ENCODE measurements around the gene SARS1. TPM values are rescaled to one million over a fixed set of nuclear protein-coding genes. Genes with fewer than 3 reads are reported as not detected.

Gene SARS1
- total and polyA plus RNA-seq, 5 donors: 84.5 to 146 (median 134) TPM

- Histone ChIP-seq H3K9me3 (ENCODE audit: control insufficient read depth, low read length) (no peaks in the 10 kb centered on the region), H3K27me3 (ENCODE audit: control insufficient read depth, insufficient read depth) (no peaks in the 10 kb centered on the region), H3K4me1 (ENCODE audit: control insufficient read depth, insufficient read depth, low read length) (peaks cover 5% of the 10 kb centered on the region), H3K27ac (ENCODE audit: low read length) (no peak overlapping the region), H3K4me3 (ENCODE audit: low read length) (no peak overlapping the region)
- ATAC-seq: no peak
- DNase-seq: no peak
- WGBS: 64% methylated on average over 5 of the region's 5 CpGs
- intact Hi-C loops (cut with DNase I): no loop called here
Observed at GRCh38 chr1:109243221-109243620, 29.5 kb downstream of the SARS1 start.

DNA sequence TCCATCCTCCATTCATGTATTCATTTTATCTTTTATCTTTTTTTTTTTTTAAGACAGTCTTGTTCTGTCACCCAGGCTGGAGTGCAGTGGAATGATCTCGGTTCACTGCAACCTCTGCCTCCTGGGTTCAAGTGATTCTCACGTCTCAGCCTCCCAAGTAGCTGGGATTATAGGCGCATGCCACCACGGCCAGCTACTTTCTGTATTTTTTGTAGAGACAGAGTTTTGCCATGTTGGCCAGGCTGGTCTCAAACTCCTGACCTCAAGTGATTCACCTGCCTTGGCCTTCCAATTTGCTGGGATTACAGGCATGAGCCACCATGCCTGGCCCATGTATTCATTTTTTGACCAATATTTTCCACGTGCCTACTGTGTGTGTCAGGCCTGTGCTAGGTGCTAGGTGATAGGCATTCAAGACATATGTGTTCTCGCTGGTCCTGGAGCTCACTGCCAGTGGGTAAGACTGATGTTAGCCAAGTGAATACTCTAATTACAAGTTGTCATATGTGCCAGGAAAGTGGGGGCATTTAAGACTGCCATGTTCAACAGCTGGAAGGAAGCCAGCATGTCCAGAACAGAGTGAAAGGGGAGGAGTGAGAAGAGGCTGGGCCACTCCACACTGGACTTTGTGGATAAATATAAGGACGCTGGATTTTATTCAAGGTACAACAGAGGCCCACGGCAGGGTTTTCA lies 30.3 kb downstream of the SARS1 start:
- Histone ChIP-seq H3K4me3 (ENCODE audit: low read length) (no peak overlapping the region), H3K9me3 (ENCODE audit: control insufficient read depth, low read length) (no peaks in the 10 kb centered on the region), H3K27ac (ENCODE audit: low read length) (no peak overlapping the region), H3K27me3 (ENCODE audit: control insufficient read depth, insufficient read depth) (no peaks in the 10 kb centered on the region), H3K4me1 (ENCODE audit: control insufficient read depth, insufficient read depth, low read length) (peaks cover 5% of the 10 kb centered on the region)
- intact Hi-C loops (cut with DNase I): no loop called here
- DNase-seq (no peak), ATAC-seq (no peak)
- WGBS: 76% methylated on average over 8 of the region's 8 CpGs

DNA sequence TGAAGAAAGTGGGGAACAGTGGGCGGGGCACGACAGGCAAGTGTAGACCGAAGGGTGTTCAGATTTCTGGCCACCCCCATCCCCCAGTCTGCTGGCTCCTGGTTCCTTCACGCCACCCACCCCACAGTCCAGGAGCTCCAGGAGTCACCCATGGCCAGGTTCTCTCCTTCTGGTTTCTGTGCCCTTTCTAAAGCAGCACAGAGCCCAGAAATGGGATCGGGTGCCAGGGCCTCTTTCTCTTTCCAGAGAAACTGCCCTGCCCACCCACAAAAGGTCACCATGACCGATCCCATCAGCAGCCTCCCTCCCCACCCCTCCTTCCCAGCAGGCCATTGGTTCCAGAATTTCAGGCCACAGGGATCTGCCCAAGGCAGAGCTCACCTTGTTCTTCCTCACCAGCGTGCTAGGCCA lies 32.4 kb downstream of the SARS1 start:
- no peak for ATAC-seq
- H3K4me3 ChIP-seq (ENCODE audit: low read length): no peak overlapping the region
- H3K9me3 ChIP-seq (ENCODE audit: control insufficient read depth, low read length): no peaks in the 10 kb centered on the region
- H3K27ac ChIP-seq (ENCODE audit: low read length): no peak overlapping the region
- DNase-seq: no peak
- WGBS: 83% methylated on average over 7 of the region's 7 CpGs
- peaks cover 5% of the 10 kb centered on the region for H3K4me1 ChIP-seq (ENCODE audit: control insufficient read depth, insufficient read depth, low read length)
- H3K27me3 ChIP-seq (ENCODE audit: control insufficient read depth, insufficient read depth): no peaks in the 10 kb centered on the region
- intact Hi-C loops (cut with DNase I): no loop called here

GRCh38 chr1:109247401-109248365 lies 34.0 kb downstream of the SARS1 start:
- Histone ChIP-seq H3K27me3 (ENCODE audit: control insufficient read depth, insufficient read depth) (no peaks in the 10 kb centered on the region), H3K27ac (ENCODE audit: low read length) (no peak overlapping the region), H3K4me1 (ENCODE audit: control insufficient read depth, insufficient read depth, low read length) (no peaks in the 10 kb centered on the region), H3K9me3 (ENCODE audit: control insufficient read depth, low read length) (no peaks in the 10 kb centered on the region), H3K4me3 (ENCODE audit: low read length) (no peak overlapping the region)
- intact Hi-C loops (cut with DNase I): no loop called here
- DNase-seq (no peak), ATAC-seq (no peak)
- WGBS: 87% methylated on average over 8 of the region's 8 CpGs

DNA sequence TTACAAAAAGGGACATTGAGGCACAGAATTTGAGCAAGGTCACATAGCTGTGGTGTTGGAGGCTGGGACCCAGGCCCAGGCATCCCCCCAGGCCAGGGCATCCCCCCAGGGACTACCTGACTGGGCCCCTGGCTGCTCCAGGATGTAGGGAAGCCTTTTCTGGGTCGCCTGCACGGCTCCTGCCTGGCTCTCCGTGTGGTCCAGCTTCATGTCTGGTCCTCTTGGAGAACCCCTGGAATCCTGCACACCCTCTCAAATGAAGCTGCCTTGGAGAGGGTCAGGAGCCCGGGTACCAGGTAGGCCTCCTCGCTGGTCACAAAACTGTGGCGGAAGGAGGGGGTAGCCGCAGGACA lies 34.7 kb downstream of the SARS1 start:
- DNase-seq (no peak), ATAC-seq (no peak)
- no peak overlapping the region for H3K27ac ChIP-seq (ENCODE audit: low read length)
- H3K4me1 ChIP-seq (ENCODE audit: control insufficient read depth, insufficient read depth, low read length): no peaks in the 10 kb centered on the region
- intact Hi-C loops (cut with DNase I): no loop called here
- no peaks in the 10 kb centered on the region for H3K27me3 ChIP-seq (ENCODE audit: control insufficient read depth, insufficient read depth)
- 96% methylated on average over 7 of the region's 7 CpGs for WGBS
- no peaks in the 10 kb centered on the region for H3K9me3 ChIP-seq (ENCODE audit: control insufficient read depth, low read length)
- no peak overlapping the region for H3K4me3 ChIP-seq (ENCODE audit: low read length)

DNA sequence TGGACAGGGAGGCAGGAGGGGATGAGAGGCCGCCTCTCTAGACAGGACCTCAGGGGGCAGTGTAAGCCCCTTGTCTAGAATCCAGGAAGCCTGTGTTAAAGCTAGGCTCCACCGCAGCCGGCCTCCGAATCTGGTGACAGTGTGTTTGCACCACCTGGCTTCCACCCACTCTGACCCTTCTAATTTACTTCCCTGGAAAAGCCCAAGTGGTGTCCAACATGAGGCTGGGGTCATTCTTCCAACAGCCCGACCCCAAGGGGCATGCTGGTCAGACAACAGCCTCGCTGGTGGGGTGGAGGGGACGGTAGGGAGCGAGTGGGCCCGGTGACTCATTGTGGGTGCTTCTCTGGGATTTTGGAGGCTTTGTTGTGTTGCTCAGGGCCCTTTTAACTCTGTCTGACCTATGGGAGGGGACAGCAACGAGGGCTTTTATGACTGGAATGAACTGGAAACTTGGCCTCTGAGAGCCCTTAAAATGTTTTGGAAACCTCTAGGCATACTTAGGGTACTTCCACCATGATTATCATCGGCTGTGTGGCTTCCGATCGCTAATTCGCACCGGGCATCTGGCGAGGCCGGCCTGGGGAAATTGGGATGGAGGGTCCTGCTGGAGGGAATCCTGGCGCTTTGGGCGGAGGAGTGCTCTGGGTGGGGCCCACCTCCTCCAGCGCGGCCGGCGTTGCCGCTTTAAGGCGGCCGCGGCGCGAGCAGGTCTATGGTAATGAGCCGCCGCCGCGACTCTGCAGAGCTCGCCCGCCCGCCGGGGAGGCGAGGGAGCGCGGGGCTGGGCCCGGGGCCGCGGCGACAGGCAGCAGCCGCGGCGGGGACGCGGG lies 35.3 kb downstream of the SARS1 start, which contains the start of gene CELSR2:
Gene CELSR2, plus strand, starts transcription at position 743 of the 833 bp plus-strand sequence. CDS start 541 bp downstream, outside the sequence.
- peak within 1 kb of the TSS; percentile 84 for H3K4me3 ChIP-seq (ENCODE audit: low read length)
- peak; percentile 57 to 69 for ATAC-seq
- H3K27ac ChIP-seq (ENCODE audit: low read length): no peak within 1 kb of the TSS
- intact Hi-C loops (cut with DNase I): no loop called here
- H3K4me1 ChIP-seq (ENCODE audit: control insufficient read depth, insufficient read depth, low read length): no peaks in the 10 kb centered on the region
- DNase-seq: peak; percentile 57 to 86 (median 78)
- no peaks in the 10 kb centered on the region for H3K9me3 ChIP-seq (ENCODE audit: control insufficient read depth, low read length)
- 12% methylated on average over 49 of the region's 49 CpGs for WGBS
- H3K27me3 ChIP-seq (ENCODE audit: control insufficient read depth, insufficient read depth): no peaks in the 10 kb centered on the region

DNA sequence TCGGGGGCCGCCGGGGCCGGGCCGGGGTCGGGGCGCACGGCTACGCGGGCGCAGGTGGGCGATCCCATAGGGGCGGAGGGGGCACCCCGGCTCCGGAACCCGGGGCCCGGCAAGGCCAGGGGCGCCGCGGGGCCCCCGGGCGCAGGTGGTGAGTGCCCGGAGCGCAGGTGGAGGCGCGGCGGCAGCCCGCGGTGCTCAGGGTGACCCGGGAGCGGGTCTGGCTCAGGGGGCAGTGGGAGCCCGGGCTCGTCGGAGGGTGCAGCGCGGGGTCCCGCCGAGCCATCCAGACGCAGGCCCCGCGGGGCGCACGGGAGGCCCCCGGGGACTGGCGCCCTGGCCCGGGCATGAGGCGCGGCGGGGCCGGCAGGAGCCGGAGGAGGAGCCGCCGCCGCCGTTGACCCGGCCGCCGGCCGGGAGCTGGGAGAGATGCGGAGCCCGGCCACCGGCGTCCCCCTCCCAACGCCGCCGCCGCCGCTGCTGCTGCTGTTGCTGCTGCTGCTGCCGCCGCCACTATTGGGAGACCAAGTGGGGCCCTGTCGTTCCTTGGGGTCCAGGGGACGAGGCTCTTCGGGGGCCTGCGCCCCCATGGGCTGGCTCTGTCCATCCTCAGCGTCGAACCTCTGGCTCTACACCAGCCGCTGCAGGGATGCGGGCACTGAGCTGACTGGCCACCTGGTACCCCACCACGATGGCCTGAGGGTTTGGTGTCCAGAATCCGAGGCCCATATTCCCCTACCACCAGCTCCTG lies 36.1 kb downstream of the SARS1 start:
- ATAC-seq (no peak), DNase-seq (no peak)
- WGBS: 2% methylated on average over 80 of the region's 80 CpGs
- Histone ChIP-seq H3K27me3 (ENCODE audit: control insufficient read depth, insufficient read depth) (no peaks in the 10 kb centered on the region), H3K4me1 (ENCODE audit: control insufficient read depth, insufficient read depth, low read length) (peaks cover 8% of the 10 kb centered on the region), H3K9me3 (ENCODE audit: control insufficient read depth, low read length) (no peaks in the 10 kb centered on the region), H3K4me3 (ENCODE audit: low read length) (peak overlapping the region; percentile 84), H3K27ac (ENCODE audit: low read length) (no peak overlapping the region)
- intact Hi-C loops (cut with DNase I): no loop called here

- Histone ChIP-seq H3K27me3 (ENCODE audit: control insufficient read depth, insufficient read depth) (no peaks in the 10 kb centered on the region), H3K27ac (ENCODE audit: low read length) (no peak overlapping the region), H3K4me3 (ENCODE audit: low read length) (no peak overlapping the region), H3K9me3 (ENCODE audit: control insufficient read depth, low read length) (no peaks in the 10 kb centered on the region), H3K4me1 (ENCODE audit: control insufficient read depth, insufficient read depth, low read length) (peaks cover 15% of the 10 kb centered on the region)
- WGBS: 89% methylated on average over 33 of the region's 33 CpGs
- intact Hi-C loops (cut with DNase I): no loop called here
- ATAC-seq (no peak), DNase-seq (peak in 1 of 3 donors; percentile 33)
Observed at GRCh38 chr1:109250454-109251276, 36.9 kb downstream of the SARS1 start.

DNA sequence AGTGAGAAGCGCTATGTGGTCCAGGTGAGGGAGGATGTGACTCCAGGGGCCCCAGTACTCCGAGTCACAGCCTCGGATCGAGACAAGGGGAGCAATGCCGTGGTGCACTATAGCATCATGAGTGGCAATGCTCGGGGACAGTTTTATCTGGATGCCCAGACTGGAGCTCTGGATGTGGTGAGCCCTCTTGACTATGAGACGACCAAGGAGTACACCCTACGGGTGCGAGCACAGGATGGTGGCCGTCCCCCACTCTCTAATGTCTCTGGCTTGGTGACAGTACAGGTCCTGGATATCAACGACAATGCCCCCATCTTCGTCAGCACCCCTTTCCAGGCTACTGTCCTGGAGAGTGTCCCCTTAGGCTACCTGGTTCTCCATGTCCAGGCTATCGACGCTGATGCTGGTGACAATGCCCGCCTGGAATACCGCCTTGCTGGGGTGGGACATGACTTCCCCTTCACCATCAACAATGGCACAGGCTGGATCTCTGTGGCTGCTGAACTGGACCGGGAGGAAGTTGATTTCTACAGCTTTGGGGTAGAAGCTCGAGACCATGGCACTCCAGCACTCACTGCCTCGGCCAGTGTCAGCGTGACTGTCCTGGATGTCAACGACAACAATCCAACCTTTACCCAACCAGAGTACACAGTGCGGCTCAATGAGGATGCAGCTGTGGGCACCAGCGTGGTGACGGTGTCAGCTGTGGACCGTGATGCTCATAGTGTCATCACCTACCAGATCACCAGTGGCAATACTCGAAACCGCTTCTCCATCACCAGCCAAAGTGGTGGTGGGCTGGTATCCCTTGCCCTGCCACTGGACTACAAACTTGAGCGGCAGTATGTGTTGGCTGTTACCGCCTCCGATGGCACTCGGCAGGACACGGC lies 37.8 kb downstream of the SARS1 start:
- Histone ChIP-seq H3K9me3 (ENCODE audit: control insufficient read depth, low read length) (no peaks in the 10 kb centered on the region), H3K4me1 (ENCODE audit: control insufficient read depth, insufficient read depth, low read length) (peaks cover 15% of the 10 kb centered on the region), H3K4me3 (ENCODE audit: low read length) (no peak overlapping the region), H3K27ac (ENCODE audit: low read length) (no peak overlapping the region), H3K27me3 (ENCODE audit: control insufficient read depth, insufficient read depth) (no peaks in the 10 kb centered on the region)
- WGBS: 95% methylated on average over 32 of the region's 32 CpGs
- intact Hi-C loops (cut with DNase I): no loop called here
- DNase-seq: peak in 1 of 3 donors; percentile 33
- ATAC-seq: no peak

Measured in right cardiac atrium (tissue), 5 donors.